ENCODE data around the gene UBE3B. TPM values are rescaled to one million over a fixed set of nuclear protein-coding genes. Genes with fewer than 3 reads are reported as not detected.
"Not testable (repeated sequence)": the region's sequence is repeated elsewhere in the genome, so short reads cannot be mapped to it uniquely, and the experiment has no call there.

UBE3B gene
- total RNA-seq, 1 experiment from 2014 or later = 48.6 TPM

DNA sequence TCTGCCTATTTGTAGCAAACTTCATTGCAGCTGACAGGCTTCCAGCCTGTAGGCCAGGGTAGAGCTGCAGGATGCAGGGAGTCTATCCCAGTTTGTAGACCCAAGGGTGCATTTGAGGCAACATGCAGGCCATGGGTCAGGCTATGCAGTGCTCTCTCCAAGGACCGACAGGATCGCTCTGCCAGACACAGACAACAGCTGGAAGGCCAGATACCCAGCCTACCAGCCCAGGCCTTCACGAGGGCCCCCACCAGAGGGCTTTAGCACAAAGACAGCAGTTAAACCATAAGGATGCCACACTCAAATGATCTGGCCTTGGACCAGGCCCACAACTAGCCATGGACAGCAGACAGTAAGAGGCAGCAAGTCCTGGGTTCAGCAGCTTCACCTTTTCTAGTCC is 10.6 kb upstream of the UBE3B start:
- intact Hi-C loops (cut with micrococcal nuclease; ENCODE audit: unreplicated experiment) = no loop called here
- Mint-ChIP-seq H3K36me3 (ENCODE audit: insufficient read depth, unreplicated experiment) (peaks cover 31% of the 10 kb centered on the region), H3K4me3 (ENCODE audit: low read depth, unreplicated experiment) (no peak overlapping the region), H3K9me3 (ENCODE audit: low read depth, unreplicated experiment) (no peaks in the 10 kb centered on the region), H3K27ac (ENCODE audit: unreplicated experiment) (no peak overlapping the region), H3K4me1 (ENCODE audit: low read depth, unreplicated experiment) (peaks cover 36% of the 10 kb centered on the region), H3K27me3 (ENCODE audit: unreplicated experiment) (no peaks in the 10 kb centered on the region)
- TF ChIP-seq, protein P1, sequence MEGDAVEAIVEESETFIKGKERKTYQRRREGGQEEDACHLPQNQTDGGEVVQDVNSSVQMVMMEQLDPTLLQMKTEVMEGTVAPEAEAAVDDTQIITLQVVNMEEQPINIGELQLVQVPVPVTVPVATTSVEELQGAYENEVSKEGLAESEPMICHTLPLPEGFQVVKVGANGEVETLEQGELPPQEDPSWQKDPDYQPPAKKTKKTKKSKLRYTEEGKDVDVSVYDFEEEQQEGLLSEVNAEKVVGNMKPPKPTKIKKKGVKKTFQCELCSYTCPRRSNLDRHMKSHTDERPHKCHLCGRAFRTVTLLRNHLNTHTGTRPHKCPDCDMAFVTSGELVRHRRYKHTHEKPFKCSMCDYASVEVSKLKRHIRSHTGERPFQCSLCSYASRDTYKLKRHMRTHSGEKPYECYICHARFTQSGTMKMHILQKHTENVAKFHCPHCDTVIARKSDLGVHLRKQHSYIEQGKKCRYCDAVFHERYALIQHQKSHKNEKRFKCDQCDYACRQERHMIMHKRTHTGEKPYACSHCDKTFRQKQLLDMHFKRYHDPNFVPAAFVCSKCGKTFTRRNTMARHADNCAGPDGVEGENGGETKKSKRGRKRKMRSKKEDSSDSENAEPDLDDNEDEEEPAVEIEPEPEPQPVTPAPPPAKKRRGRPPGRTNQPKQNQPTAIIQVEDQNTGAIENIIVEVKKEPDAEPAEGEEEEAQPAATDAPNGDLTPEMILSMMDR (IDR thresholded peaks at IDR 0.05; ENCODE audit: unreplicated experiment) = no peak
- no peak for DNase-seq
- CTCF ChIA-PET = no interaction called here
- no TSS peak for BruUV-seq (replicated peaks)

- CTCF ChIA-PET = no interaction called here
- H3K36me3 Mint-ChIP-seq (ENCODE audit: insufficient read depth, unreplicated experiment) = peaks cover 22% of the 10 kb centered on the region
Measured at GRCh38 chr12:109467978-109468676, 9.3 kb upstream of the UBE3B start.

DNA sequence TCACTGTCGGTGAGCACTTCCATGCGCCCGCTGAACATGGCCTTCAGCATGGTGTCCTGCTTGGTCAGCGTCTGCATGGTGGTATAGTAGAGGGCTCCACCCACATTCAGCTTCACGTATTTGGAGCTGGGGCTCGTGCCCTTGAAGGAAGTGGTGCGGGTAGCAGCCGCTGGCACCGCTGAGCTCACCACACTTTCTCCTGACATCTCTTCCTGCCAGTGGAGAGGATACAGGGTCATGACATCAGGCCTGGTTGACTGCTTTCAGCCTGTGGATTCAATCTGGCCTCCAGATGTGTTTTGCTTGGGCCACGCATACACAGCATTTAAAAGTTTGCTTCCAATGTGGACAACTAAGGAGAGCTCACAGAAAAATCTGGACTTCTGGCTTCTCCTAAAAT is 7.9 kb upstream of the UBE3B start:
- intact Hi-C loops (cut with micrococcal nuclease; ENCODE audit: unreplicated experiment) = no loop called here
- peaks cover 14% of the 10 kb centered on the region for H3K36me3 Mint-ChIP-seq (ENCODE audit: insufficient read depth, unreplicated experiment)
- no peaks in the 10 kb centered on the region for H3K27me3 Mint-ChIP-seq (ENCODE audit: unreplicated experiment)
- TF ChIP-seq, protein P1 (IDR thresholded peaks at IDR 0.05; ENCODE audit: unreplicated experiment) = no peak
- H3K27ac Mint-ChIP-seq (ENCODE audit: unreplicated experiment) = no peak overlapping the region
- no peak overlapping the region for H3K4me3 Mint-ChIP-seq (ENCODE audit: low read depth, unreplicated experiment)
- CTCF ChIA-PET = no interaction called here
- H3K9me3 Mint-ChIP-seq (ENCODE audit: low read depth, unreplicated experiment) = no peaks in the 10 kb centered on the region
- H3K4me1 Mint-ChIP-seq (ENCODE audit: low read depth, unreplicated experiment) = peaks cover 9% of the 10 kb centered on the region
- DNase-seq = no peak
- BruUV-seq (replicated peaks) = no TSS peak

More at GRCh38 chr12:109467978-109468676, 9.3 kb upstream of the UBE3B start:
- Mint-ChIP-seq H3K27ac (ENCODE audit: unreplicated experiment) (no peak overlapping the region), H3K9me3 (ENCODE audit: low read depth, unreplicated experiment) (no peaks in the 10 kb centered on the region), H3K4me3 (ENCODE audit: low read depth, unreplicated experiment) (no peak overlapping the region), H3K27me3 (ENCODE audit: unreplicated experiment) (no peaks in the 10 kb centered on the region), H3K4me1 (ENCODE audit: low read depth, unreplicated experiment) (peaks cover 23% of the 10 kb centered on the region)
- intact Hi-C loops (cut with micrococcal nuclease; ENCODE audit: unreplicated experiment) = no loop called here
- DNase-seq = no peak
- TF ChIP-seq, protein P1 (IDR thresholded peaks at IDR 0.05; ENCODE audit: unreplicated experiment) = no peak
- BruUV-seq (replicated peaks) = no TSS peak

DNA sequence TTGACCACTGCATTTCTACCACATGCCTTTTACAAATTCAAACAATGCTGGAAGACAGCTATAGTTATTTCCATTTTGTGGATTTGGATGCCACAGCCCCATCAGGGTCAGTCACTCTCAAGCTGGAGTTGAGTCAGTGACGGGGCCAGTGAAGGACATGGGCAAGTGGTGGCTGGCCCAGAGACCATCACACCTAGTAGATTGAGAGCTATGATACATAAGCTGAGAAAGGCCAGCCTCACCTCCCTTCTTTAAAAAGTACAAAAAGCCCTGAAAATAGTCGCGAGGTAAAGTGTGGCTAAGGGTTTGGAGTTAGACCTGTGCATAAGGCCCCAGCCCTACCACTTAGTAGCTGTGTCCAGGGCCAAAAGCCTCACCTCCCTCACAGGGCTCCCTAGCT is 4.4 kb upstream of the UBE3B start:
- peaks cover 28% of the 10 kb centered on the region for H3K36me3 Mint-ChIP-seq (ENCODE audit: insufficient read depth, unreplicated experiment)
- no peak overlapping the region for H3K4me3 Mint-ChIP-seq (ENCODE audit: low read depth, unreplicated experiment)
- no peak for DNase-seq
- intact Hi-C loops (cut with micrococcal nuclease; ENCODE audit: unreplicated experiment) = no loop called here
- H3K4me1 Mint-ChIP-seq (ENCODE audit: low read depth, unreplicated experiment) = no peaks in the 10 kb centered on the region
- BruUV-seq (replicated peaks) = no TSS peak
- H3K27ac Mint-ChIP-seq (ENCODE audit: unreplicated experiment) = no peak overlapping the region
- CTCF ChIA-PET = interaction anchor here (0.7 to 1.3 kb wide), 2 partner anchors 10 to 22 kb away, joined by 4 to 5 read pairs; no protein-coding TSS in a partner anchor
- no peaks in the 10 kb centered on the region for H3K27me3 Mint-ChIP-seq (ENCODE audit: unreplicated experiment)
- TF ChIP-seq, protein P1 (IDR thresholded peaks at IDR 0.05; ENCODE audit: unreplicated experiment) = no peak
- no peaks in the 10 kb centered on the region for H3K9me3 Mint-ChIP-seq (ENCODE audit: low read depth, unreplicated experiment)

GRCh38 chr12:109473526-109474270 is 3.7 kb upstream of the UBE3B start:
- H3K36me3 Mint-ChIP-seq (ENCODE audit: insufficient read depth, unreplicated experiment) = peaks cover 29% of the 10 kb centered on the region

More at GRCh38 chr12:109473526-109474270, 3.7 kb upstream of the UBE3B start:
- CTCF ChIA-PET = interaction anchor here (0.6 to 1.3 kb wide), 5 partner anchors 11 to 47 kb away, joined by 3 to 5 read pairs (median 4); no protein-coding TSS in a partner anchor
- H3K9me3 Mint-ChIP-seq (ENCODE audit: low read depth, unreplicated experiment); H3K27me3 Mint-ChIP-seq (ENCODE audit: unreplicated experiment); DNase-seq; BruUV-seq (replicated peaks); H3K4me1 Mint-ChIP-seq (ENCODE audit: low read depth, unreplicated experiment); H3K4me3 Mint-ChIP-seq (ENCODE audit: low read depth, unreplicated experiment); intact Hi-C loops (cut with micrococcal nuclease; ENCODE audit: unreplicated experiment); H3K27ac Mint-ChIP-seq (ENCODE audit: unreplicated experiment): not testable (repeated sequence)

Data from Calu3 (cell line).